ENCODE measurements around the gene EGLN2. TPM values are rescaled to one million over a fixed set of nuclear protein-coding genes. Genes with fewer than 3 reads are reported as not detected.
A peak's percentile ranks its signal among the peaks of the same experiment; 100 is the strongest.
"Not testable (repeated sequence)": the region's sequence is repeated elsewhere in the genome, so short reads cannot be mapped to it uniquely, and the experiment has no call there.

Gene EGLN2
- total RNA-seq, 1 donor from 2014 or later, result 89.3 TPM

DNA sequence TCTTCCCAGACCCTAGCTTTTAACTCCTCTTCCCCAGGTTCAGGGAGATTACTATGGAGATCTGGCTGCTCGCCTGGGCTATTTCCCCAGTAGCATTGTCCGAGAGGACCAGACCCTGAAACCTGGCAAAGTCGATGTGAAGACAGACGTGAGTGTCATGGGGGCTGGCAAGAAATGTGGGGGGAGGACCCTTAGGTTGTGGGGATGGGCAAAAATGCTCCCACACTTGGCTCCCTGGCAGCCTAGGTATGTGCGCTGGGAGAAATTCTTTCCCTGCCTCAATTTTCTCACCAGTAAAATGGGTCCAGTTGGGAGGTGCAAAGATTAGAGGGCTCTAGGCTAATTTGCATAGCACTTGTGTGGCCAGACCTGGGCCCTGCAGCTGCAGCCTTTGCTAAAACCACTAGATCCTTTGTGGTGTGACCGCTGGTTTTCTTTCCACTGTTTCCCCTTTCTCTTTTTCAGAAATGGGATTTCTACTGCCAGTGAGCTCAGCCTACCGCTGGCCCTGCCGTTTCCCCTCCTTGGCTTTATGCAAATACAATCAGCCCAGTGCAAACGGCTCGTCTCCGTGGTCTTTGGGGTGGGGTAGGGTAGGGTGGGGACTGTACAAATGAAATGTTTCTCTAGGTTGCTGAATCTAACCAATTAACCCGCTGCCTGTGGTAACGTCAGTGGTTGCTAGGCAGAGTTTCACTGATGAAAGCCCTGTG is 21.9 kb upstream of the EGLN2 start:
- DNase-seq (ENCODE audit: low read depth), result peak; percentile 93

GRCh38 chr19:40777645-40777936 is 21.4 kb upstream of the EGLN2 start:
- DNase-seq (ENCODE audit: low read depth), result no peak

DNA sequence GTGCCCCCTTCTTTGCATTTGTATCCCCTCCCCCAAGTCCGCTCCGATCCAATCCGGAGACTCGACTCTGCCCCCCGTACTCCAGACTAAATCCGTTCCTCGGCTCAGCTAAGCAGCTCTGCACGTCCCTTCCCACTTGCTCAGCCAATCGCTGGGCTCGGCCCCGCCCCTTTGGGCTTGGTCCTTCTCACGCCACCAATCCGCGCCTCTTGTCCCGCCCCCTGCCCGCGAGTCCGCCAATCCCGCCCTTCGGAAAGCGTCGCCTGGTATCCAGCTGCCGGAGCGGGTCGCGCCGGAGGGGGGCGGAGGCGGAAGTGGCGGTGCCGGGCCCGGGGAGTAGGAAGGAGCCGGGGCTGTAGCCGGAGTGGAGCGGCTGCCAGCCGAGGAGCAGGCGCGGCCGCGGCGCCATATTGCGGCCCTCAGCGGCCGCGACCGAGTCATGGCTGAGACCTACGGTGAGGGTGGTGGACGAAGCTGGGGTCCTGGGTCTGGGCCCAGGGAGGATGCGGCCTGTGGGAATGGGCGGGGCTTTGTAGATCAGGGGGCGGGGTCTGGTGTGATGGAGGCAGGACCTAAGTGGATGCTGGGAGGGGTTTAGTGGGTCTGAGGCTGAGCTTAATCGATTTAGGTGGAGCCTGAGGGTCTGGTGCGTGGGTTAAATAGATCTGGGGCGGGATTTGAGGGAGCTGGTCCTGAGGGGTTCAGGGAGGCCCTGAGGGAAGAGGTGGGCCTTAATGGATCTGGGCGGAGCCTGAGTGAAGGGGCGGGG is 20.9 kb upstream of the EGLN2 start, which contains the start of gene RAB4B:
Gene RAB4B (plus strand): TSS at position 311 of the 769 bp plus-strand sequence. CDS start 129 bp downstream, at position 440.
- DNase-seq (ENCODE audit: low read depth), result peak; percentile 99

DNA sequence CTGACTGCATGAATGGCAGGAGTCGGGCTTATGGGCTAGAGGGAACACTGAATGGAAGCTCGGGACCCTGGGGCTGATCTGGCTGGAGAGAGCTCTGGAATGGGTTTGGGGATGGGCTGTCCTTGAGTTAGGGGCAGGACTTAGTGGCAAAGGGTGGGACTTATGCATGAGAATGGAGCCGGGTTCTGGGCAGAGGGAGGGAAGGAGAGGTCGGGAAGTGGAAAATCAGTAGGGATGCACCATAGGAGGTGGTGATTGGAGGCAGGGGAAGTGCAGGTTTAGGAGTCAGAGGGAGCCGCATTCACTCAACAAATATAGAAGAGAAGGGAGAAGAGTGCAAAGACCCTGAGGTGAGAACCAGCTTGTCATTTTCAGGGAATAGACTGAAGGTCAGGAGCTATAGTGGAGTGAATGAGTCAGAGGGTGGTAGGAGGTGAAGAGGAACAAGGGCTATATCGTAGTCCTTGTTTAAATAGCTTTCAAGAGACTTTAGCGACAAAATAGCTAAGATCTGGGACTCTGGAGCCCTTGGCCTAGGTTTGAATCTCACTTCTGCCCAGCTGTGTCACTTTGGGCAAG is 20.2 kb upstream of the EGLN2 start:
- peak; percentile 72 for DNase-seq (ENCODE audit: low read depth)

GRCh38 chr19:40780582-40780981 is 18.4 kb upstream of the EGLN2 start:
- DNase-seq (ENCODE audit: low read depth), result no peak

DNA sequence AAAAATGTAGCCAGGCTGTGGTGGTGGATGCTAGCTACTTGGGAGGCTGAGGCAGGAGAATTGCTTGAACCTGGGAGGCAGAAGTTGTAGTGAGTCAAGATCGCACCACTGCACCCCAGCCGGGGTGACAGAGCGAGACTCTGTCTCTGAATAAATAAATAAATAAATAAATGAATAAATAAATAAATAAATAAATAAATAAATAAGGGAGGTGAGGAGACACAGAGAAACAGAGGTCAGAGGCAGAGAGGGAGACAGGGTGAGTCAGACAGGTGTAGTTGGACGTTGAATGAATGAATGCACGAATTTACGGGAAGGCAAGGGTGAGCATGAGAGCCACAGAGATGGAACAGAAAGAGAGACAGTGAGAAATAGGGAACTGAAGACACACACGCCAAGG is 17.9 kb upstream of the EGLN2 start:
- no peak for DNase-seq (ENCODE audit: low read depth)

DNA sequence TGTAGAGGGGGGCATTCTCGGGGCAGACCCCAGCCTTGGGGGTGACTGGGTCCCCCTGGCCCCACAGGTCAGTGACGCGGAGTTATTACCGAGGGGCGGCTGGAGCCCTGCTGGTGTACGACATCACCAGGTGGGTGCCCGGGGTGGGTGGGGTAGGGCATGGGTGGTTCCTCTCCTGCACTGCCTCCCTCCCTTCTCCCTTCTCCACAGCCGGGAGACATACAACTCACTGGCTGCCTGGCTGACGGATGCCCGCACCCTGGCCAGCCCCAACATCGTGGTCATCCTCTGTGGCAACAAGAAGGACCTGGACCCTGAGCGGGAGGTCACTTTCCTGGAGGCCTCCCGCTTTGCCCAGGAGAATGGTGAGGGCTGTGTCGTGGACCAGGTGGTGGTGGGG is 15.3 kb upstream of the EGLN2 start:
- DNase-seq (ENCODE audit: low read depth), result no peak

GRCh38 chr19:40784146-40784545 is 14.8 kb upstream of the EGLN2 start:
- not testable (repeated sequence) for DNase-seq (ENCODE audit: low read depth)

DNA sequence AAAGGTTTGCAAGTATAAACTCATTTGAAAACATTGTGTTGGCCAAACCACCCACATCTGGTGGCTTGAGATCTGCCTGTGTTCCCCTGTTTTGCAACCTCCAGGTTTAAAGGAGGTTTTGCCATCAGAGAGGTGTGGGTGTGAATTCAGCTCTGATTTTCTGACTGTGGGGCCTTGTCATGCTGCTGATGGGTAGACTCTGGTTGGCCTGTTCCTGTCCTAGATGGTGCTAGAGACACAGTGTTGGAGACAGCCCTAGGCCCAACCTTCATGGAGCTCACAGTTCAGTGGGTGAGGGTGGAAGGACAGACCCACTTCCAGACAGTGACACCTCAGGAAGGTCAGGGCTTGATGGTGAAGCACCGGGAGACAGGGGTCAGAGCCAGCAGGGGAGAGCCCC is 13.5 kb upstream of the EGLN2 start:
- no peak for DNase-seq (ENCODE audit: low read depth)

- no peak for DNase-seq (ENCODE audit: low read depth)
These were observed 12.6 kb upstream of the EGLN2 start for GRCh38 chr19:40786060-40787037.

GRCh38 chr19:40791349-40791748 is 7.6 kb upstream of the EGLN2 start:
- DNase-seq (ENCODE audit: low read depth), result no peak

GRCh38 chr19:40791996-40792395 is 7.0 kb upstream of the EGLN2 start:
- no peak for DNase-seq (ENCODE audit: low read depth)

DNA sequence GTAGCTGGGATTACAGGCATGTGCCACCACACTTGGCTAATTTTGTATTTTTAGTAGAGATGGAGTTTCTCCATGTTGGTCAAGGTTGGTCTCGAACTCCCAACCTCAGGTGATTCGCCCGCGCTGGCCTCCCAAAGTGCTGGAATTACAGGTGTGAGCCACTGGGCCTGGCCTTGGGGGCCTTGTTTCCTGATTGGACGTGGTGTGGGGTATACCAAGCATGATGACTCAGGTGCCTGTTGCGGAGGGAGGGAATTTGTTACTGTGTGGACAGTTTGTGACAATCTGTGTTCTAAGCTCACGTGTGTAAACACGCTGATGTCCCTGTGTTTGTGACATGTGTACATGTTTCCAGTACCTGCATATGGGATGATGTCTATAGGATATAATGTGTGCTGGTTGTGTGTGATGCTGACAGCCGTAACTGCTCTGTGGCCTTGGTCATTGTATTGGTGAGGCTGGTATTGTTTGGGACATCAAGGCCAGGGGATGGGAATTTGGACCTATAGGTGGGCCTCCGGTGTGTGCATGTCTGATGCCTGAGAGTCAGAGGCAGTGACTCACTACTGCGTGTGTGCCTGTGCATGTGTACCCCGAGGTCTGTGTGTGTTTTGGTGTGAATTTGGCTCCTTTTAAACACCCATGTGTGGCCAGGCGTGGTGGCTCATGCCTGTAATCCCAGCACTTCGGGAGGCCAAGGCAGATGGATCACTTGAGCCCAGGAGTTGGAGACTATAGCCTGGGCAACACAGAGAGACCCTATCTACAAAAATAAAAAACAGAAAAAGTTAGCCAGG is 1.6 kb upstream of the EGLN2 start:
- DNase-seq (ENCODE audit: low read depth), result no peak

GRCh38 chr19:40797963-40798682 is 868 bp upstream of the EGLN2 start:
- peak; percentile 53 for DNase-seq (ENCODE audit: low read depth)

DNA sequence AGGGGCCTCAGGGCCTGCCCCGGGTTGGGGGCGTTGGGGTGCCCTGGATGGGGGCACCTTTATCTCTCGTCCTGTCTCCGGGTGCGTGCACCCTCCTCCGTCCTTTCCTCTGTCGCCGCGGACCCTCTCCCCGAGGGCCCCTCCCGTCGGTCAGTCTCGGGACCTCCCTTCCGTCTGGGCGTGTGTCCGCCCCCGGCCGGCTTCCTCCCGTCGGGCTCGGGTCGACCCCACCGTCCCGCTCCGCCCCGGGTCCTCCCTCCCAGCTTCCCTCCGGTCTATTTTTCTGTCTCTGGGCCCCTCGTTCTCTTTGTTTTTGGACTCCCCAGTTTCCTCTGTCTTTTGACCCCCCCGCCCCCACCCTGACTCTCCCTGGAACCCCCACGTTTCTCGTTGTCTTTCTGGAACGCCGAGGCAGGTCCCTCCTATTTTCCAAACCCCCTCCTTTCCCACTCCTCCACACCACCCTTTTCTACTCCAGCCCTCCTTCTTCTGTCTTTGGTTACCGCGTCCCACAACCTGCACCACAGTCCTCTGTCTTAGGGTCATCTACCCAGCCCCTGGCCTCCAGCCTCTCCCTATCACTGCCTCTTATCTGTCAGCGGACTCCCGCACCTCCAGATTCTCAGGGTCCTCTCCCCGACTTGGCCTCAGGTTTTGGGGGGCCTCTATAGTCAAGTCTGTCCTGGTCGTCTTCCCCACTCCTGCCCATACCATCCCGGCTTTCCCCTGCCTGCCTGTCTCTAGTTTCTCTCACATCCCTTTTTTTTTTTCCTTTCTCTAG is 757 bp downstream of the EGLN2 start:
- no peak for DNase-seq (ENCODE audit: low read depth)

DNA sequence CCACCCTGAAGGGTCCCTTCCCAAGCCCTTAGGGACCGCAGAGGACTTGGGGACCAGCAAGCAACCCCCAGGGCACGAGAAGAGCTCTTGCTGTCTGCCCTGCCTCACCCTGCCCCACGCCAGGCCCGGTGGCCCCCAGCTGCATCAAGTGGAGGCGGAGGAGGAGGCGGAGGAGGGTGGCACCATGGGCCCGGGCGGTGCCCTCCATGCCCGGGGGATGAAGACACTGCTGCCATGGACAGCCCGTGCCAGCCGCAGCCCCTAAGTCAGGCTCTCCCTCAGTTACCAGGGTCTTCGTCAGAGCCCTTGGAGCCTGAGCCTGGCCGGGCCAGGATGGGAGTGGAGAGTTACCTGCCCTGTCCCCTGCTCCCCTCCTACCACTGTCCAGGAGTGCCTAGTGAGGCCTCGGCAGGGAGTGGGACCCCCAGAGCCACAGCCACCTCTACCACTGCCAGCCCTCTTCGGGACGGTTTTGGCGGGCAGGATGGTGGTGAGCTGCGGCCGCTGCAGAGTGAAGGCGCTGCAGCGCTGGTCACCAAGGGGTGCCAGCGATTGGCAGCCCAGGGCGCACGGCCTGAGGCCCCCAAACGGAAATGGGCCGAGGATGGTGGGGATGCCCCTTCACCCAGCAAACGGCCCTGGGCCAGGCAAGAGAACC is 1.5 kb downstream of the EGLN2 start:
- DNase-seq (ENCODE audit: low read depth), result no peak

GRCh38 chr19:40800997-40801377 is 2.0 kb downstream of the EGLN2 start:
- no peak for DNase-seq (ENCODE audit: low read depth)

DNA sequence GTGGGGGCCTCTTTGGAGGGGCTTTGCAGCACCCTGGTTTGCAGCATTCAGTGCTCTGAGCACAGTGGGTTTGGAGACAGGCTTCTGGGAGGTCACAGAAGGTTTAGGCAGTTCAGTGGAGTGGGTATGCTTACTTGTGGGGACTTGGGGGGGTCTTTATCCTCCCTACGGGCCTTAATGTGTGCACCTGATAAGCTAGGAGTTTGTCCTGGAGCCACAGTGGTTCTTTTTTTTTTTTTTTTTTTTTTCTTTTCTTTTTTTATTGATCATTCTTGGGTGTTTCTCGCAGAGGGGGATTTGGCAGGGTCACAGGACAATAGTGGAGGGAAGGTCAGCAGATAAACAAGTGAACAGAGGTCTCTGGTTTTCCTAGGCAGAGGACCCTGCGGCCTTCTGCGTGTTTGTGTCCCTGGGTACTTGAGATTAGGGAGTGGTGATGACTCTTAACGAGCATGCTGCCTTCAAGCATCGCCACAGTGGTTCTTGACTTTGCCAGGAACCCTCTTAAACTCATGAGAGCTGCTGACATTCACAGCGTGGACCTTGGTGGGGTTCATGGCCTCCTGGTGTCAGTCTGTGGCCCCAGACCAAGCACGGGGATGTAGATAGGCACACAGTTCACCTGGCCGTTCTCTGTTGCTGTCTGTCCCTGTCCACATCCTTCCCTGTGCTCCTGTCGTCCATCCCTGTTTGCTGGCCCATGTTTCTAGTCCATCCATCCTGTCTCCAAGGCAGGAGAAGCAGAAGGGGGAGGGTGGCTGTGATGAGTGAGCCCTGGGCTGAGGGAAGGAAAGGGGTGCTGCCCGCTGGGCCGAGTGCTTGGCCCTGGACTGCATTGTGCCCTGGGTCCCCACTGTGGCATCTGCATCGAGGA is 2.7 kb downstream of the EGLN2 start:
- DNase-seq (ENCODE audit: low read depth), result no peak

Measured in renal cortical epithelial cell (primary cell).